ENCODE measurements around the gene POLR2I. TPM values are rescaled to one million over a fixed set of nuclear protein-coding genes. Genes with fewer than 3 reads are reported as not detected.

Gene POLR2I
- polyA plus RNA-seq, 3 donors = 21.2 to 73.9 (median 57.9) TPM

DNA sequence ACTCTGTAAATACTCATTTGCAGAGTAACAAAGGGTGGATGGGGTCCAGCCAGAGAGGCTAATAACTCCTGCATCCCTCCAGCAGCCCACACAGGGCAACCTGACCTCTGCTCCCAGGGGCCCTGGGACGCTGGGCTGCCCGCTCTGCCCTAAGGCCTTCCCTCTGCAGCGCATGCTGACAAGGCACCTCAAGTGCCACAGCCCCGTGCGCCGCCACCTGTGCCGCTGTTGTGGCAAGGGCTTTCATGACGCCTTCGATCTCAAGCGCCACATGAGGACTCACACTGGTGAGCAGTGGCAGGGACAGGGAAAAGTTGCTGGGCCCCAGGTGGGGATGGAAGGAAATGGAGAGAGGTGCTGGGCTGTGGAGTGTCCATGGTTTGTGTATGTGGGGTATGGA, 2.0 kb downstream of the POLR2I start:
- no peak overlapping the region for H3K27ac ChIP-seq (ENCODE audit: low read depth in 1 of 2, low read length in 2 of 2)
- no peak for DNase-seq
- 98% methylated on average over 10 of the region's 10 CpGs for WGBS (ENCODE audit: insufficient coverage)
- Mint-ChIP-seq H3K27me3 (ENCODE audit: low read depth in 3 of 3) (peaks cover 0 to 7% (median 0%) of the 10 kb centered on the region in 3 donors), H3K4me1 (peaks cover 26% of the 10 kb centered on the region), H3K36me3 (peaks cover 26% of the 10 kb centered on the region in 2 donors), H3K27ac (no peak overlapping the region), H3K4me3 (no peak overlapping the region), H3K9me3 (no peaks in the 10 kb centered on the region)
- H3K36me3 ChIP-seq (replicated peaks in 1 of 2; ENCODE audit: control insufficient read depth in 1 of 2, insufficient read depth in 2 of 2, low read length in 2 of 2) = peaks cover 13 to 14% of the 10 kb centered on the region in 2 donors
- peaks cover 25 to 34% of the 10 kb centered on the region in 2 donors for H3K4me1 ChIP-seq (ENCODE audit: control insufficient read depth in 1 of 2, insufficient read depth in 2 of 2, low read length in 2 of 2)
- H3K9ac ChIP-seq (ENCODE audit: insufficient read depth, low read length, poor library complexity, severe bottlenecking) = no peak overlapping the region
- peaks cover 7% of the 10 kb centered on the region for H4K20me1 ChIP-seq (ENCODE audit: insufficient read depth, low read length)
- H3K9me3 ChIP-seq (replicated peaks in 1 of 2; ENCODE audit: control insufficient read depth in 1 of 2, insufficient read depth in 1 of 2, low read length in 2 of 2) = no peaks in the 10 kb centered on the region
- no peak overlapping the region for H2AFZ ChIP-seq (ENCODE audit: insufficient read depth, low read depth, low read length, poor library complexity, severe bottlenecking)
- no peaks in the 10 kb centered on the region for H3K27me3 ChIP-seq (ENCODE audit: control insufficient read depth in 2 of 2, insufficient read depth in 2 of 2, low read length in 2 of 2)
- H3K4me3 ChIP-seq (replicated peaks in 1 of 3; ENCODE audit: low read depth in 2 of 3, low read length in 3 of 3) = no peak overlapping the region
- intact Hi-C loops (cut with micrococcal nuclease) = loop anchor here (5.0 to 10.0 kb wide), 5 partner anchors 55 to 572 kb away; partner anchors contain the start of genes HCST (in 1 of the 2), HSPB6 (in 1 of the 2), NFKBID (in 1 of the 2) and PROSER3 (in 1 of the 2)
- no peak overlapping the region for H3K4me2 ChIP-seq (replicated peaks; ENCODE audit: extremely low read depth, low read length, poor library complexity, severe bottlenecking)
- no peak for TF ChIP-seq CTCF (IDR thresholded peaks at IDR 0.05)
- peaks cover 26% of the 10 kb centered on the region for H3K79me2 ChIP-seq (ENCODE audit: insufficient read depth, low read length)

- H3K4me3 Mint-ChIP-seq = no peak overlapping the region
- H3K9me3 Mint-ChIP-seq = no peaks in the 10 kb centered on the region
- Histone ChIP-seq H2AFZ (ENCODE audit: insufficient read depth, low read depth, low read length, poor library complexity, severe bottlenecking) (no peak overlapping the region), H3K27ac (ENCODE audit: low read depth in 1 of 2, low read length in 2 of 2) (no peak overlapping the region), H3K36me3 (replicated peaks in 1 of 2; ENCODE audit: control insufficient read depth in 1 of 2, insufficient read depth in 2 of 2, low read length in 2 of 2) (peaks cover 8 to 20% of the 10 kb centered on the region in 2 donors), H3K4me2 (replicated peaks; ENCODE audit: extremely low read depth, low read length, poor library complexity, severe bottlenecking) (no peak overlapping the region), H3K79me2 (ENCODE audit: insufficient read depth, low read length) (peaks cover 16% of the 10 kb centered on the region), H3K4me3 (replicated peaks in 1 of 3; ENCODE audit: low read depth in 2 of 3, low read length in 3 of 3) (no peak overlapping the region), H4K20me1 (ENCODE audit: insufficient read depth, low read length) (peaks cover 2% of the 10 kb centered on the region), H3K27me3 (ENCODE audit: control insufficient read depth in 2 of 2, insufficient read depth in 2 of 2, low read length in 2 of 2) (no peaks in the 10 kb centered on the region), H3K9me3 (replicated peaks in 1 of 2; ENCODE audit: control insufficient read depth in 1 of 2, insufficient read depth in 1 of 2, low read length in 2 of 2) (no peaks in the 10 kb centered on the region), H3K4me1 (ENCODE audit: control insufficient read depth in 1 of 2, insufficient read depth in 2 of 2, low read length in 2 of 2) (peaks cover 21 to 25% of the 10 kb centered on the region in 2 donors), H3K9ac (ENCODE audit: insufficient read depth, low read length, poor library complexity, severe bottlenecking) (no peak overlapping the region)
- no peak for DNase-seq
- peaks cover 20% of the 10 kb centered on the region in 2 donors for H3K36me3 Mint-ChIP-seq
- 92% methylated on average over 9 of the region's 13 CpGs for WGBS (ENCODE audit: insufficient coverage)
- no peak overlapping the region for H3K27ac Mint-ChIP-seq
- intact Hi-C loops (cut with micrococcal nuclease) = loop anchor here (5.0 to 10.0 kb wide), 5 partner anchors 54 to 574 kb away; partner anchors contain the start of genes HCST (in 1 of the 2), HSPB6 (in 1 of the 2), NFKBID (in 1 of the 2) and PROSER3 (in 1 of the 2)
- TF ChIP-seq CTCF (IDR thresholded peaks at IDR 0.05) = no peak
- H3K4me1 Mint-ChIP-seq = peaks cover 18% of the 10 kb centered on the region
- H3K27me3 Mint-ChIP-seq (ENCODE audit: low read depth in 3 of 3) = peaks cover 0 to 7% (median 0%) of the 10 kb centered on the region in 3 donors
Measured at GRCh38 chr19:36111200-36111539, 3.5 kb downstream of the POLR2I start.
